ENCODE results near the gene PYGL.

Gene PYGL

GRCh38 chr14:50887476-50887875, 56.8 kb downstream of the PYGL start:
- POLR2A ChIA-PET = no interaction called here
- Histone ChIP-seq H3K9me3 (ENCODE audit: control insufficient read depth, insufficient read depth, low read depth, low read length) (no peaks in the 10 kb centered on the region), H3K4me3 (ENCODE audit: low read depth, low read length) (no peak overlapping the region), H3K36me3 (ENCODE audit: control insufficient read depth in 2 of 2, insufficient read depth in 1 of 2, low read length in 2 of 2) (no peaks in the 10 kb centered on the region), H3K4me1 (ENCODE audit: control insufficient read depth, insufficient read depth, low read length) (no peaks in the 10 kb centered on the region), H3K27ac (ENCODE audit: extremely low read depth, low read depth, low read length) (no peak overlapping the region)
- TF ChIP-seq, protein P1, sequence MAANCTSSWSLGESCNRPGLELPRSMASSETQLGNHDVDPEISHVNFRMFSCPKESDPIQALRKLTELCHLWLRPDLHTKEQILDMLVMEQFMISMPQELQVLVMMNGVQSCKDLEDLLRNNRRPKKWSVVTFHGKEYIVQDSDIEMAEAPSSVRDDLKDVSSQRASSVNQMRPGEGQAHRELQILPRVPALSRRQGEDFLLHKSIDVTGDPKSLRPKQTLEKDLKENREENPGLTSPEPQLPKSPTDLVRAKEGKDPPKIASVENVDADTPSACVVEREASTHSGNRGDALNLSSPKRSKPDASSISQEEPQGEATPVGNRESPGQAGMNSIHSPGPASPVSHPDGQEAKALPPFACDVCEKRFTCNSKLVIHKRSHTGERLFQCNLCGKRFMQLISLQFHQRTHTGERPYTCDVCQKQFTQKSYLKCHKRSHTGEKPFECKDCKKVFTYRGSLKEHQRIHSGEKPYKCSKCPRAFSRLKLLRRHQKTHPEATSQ (tag by site-specific recombination; IDR thresholded peaks at IDR 0.05) = no peak
- TF ChIP-seq ZNF157 (tag by site-specific recombination; IDR thresholded peaks at IDR 0.05) = no peak
- no peak for TF ChIP-seq SETDB1 (IDR thresholded peaks at IDR 0.05; ENCODE audit: insufficient read length, low read length)
- TF ChIP-seq, protein P2, sequence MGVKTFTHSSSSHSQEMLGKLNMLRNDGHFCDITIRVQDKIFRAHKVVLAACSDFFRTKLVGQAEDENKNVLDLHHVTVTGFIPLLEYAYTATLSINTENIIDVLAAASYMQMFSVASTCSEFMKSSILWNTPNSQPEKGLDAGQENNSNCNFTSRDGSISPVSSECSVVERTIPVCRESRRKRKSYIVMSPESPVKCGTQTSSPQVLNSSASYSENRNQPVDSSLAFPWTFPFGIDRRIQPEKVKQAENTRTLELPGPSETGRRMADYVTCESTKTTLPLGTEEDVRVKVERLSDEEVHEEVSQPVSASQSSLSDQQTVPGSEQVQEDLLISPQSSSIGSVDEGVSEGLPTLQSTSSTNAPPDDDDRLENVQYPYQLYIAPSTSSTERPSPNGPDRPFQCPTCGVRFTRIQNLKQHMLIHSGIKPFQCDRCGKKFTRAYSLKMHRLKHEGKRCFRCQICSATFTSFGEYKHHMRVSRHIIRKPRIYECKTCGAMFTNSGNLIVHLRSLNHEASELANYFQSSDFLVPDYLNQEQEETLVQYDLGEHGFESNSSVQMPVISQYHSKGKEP (tag by site-specific recombination; IDR thresholded peaks at IDR 0.05) = no peak
- TF ChIP-seq ZNF280C (tag by site-specific recombination; IDR thresholded peaks at IDR 0.05) = no peak
- TF ChIP-seq ZBTB7A (tag by site-specific recombination; IDR thresholded peaks at IDR 0.05; ENCODE audit: low read depth) = no peak
- no peak for TF ChIP-seq ZNF664 (tag by site-specific recombination; IDR thresholded peaks at IDR 0.05)
- TF ChIP-seq ZNF239 (tag by site-specific recombination; IDR thresholded peaks at IDR 0.05) = no peak
- no peak for TF ChIP-seq ZNF10 (tag by site-specific recombination; IDR thresholded peaks at IDR 0.05)
- CTCF ChIA-PET = interaction anchor here (0.7 kb wide), 1 partner anchor 624 kb away, joined by 3 read pairs; no protein-coding TSS in a partner anchor

- Histone ChIP-seq H3K4me3 (ENCODE audit: low read depth, low read length) (no peak overlapping the region), H3K9me3 (ENCODE audit: control insufficient read depth, insufficient read depth, low read depth, low read length) (no peaks in the 10 kb centered on the region), H3K36me3 (ENCODE audit: control insufficient read depth in 2 of 2, insufficient read depth in 1 of 2, low read length in 2 of 2) (no peaks in the 10 kb centered on the region), H3K4me1 (ENCODE audit: control insufficient read depth, insufficient read depth, low read length) (no peaks in the 10 kb centered on the region), H3K27ac (ENCODE audit: extremely low read depth, low read depth, low read length) (no peak overlapping the region)
- POLR2A ChIA-PET = no interaction called here
- CTCF ChIA-PET = interaction anchor here (0.7 kb wide), 1 partner anchor 207 kb away, joined by 4 read pairs; no protein-coding TSS in a partner anchor
- TF ChIP-seq, protein P3, sequence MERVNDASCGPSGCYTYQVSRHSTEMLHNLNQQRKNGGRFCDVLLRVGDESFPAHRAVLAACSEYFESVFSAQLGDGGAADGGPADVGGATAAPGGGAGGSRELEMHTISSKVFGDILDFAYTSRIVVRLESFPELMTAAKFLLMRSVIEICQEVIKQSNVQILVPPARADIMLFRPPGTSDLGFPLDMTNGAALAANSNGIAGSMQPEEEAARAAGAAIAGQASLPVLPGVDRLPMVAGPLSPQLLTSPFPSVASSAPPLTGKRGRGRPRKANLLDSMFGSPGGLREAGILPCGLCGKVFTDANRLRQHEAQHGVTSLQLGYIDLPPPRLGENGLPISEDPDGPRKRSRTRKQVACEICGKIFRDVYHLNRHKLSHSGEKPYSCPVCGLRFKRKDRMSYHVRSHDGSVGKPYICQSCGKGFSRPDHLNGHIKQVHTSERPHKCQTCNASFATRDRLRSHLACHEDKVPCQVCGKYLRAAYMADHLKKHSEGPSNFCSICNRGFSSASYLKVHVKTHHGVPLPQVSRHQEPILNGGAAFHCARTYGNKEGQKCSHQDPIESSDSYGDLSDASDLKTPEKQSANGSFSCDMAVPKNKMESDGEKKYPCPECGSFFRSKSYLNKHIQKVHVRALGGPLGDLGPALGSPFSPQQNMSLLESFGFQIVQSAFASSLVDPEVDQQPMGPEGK (tag by site-specific recombination; IDR thresholded peaks at IDR 0.05) = no peak
- TF ChIP-seq, protein P4, sequence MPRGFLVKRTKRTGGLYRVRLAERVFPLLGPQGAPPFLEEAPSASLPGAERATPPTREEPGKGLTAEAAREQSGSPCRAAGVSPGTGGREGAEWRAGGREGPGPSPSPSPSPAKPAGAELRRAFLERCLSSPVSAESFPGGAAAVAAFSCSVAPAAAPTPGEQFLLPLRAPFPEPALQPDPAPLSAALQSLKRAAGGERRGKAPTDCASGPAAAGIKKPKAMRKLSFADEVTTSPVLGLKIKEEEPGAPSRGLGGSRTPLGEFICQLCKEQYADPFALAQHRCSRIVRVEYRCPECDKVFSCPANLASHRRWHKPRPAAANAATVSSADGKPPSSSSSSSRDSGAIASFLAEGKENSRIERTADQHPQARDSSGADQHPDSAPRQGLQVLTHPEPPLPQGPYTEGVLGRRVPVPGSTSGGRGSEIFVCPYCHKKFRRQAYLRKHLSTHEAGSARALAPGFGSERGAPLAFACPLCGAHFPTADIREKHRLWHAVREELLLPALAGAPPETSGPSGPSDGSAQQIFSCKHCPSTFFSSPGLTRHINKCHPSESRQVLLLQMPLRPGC (tag by site-specific recombination; IDR thresholded peaks at IDR 0.05) = no peak
- no peak for TF ChIP-seq ZBTB7A (tag by site-specific recombination; IDR thresholded peaks at IDR 0.05; ENCODE audit: low read depth)
- TF ChIP-seq PRDM1 (tag by site-specific recombination; IDR thresholded peaks at IDR 0.05) = no peak
- TF ChIP-seq, protein P5, sequence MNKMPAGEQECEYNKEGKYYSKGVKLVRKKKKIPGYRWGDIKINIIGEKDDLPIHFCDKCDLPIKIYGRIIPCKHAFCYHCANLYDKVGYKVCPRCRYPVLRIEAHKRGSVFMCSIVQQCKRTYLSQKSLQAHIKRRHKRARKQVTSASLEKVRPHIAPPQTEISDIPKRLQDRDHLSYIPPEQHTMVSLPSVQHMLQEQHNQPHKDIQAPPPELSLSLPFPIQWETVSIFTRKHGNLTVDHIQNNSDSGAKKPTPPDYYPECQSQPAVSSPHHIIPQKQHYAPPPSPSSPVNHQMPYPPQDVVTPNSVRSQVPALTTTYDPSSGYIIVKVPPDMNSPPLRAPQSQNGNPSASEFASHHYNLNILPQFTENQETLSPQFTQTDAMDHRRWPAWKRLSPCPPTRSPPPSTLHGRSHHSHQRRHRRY (tag by site-specific recombination; IDR thresholded peaks at IDR 0.05) = no peak
- TF ChIP-seq ZNF350 (tag by site-specific recombination; IDR thresholded peaks at IDR 0.05) = no peak
- no peak for TF ChIP-seq BCL11B (tag by site-specific recombination; IDR thresholded peaks at IDR 0.05; ENCODE audit: low read depth)
- TF ChIP-seq ZNF747 (tag by site-specific recombination; IDR thresholded peaks at IDR 0.05) = no peak
- no peak for TF ChIP-seq ZNF837 (tag by site-specific recombination; IDR thresholded peaks at IDR 0.05)
- TF ChIP-seq ZNF10 (tag by site-specific recombination; IDR thresholded peaks at IDR 0.05) = no peak
- TF ChIP-seq ZNF362 (tag by site-specific recombination; IDR thresholded peaks at IDR 0.05) = no peak
- no peak for TF ChIP-seq WT1 (tag by site-specific recombination; IDR thresholded peaks at IDR 0.05)
- no peak for TF ChIP-seq ZNF404 (tag by site-specific recombination; IDR thresholded peaks at IDR 0.05)
- TF ChIP-seq EGR2 (tag by site-specific recombination; IDR thresholded peaks at IDR 0.05; ENCODE audit: low read depth) = no peak
- no peak for TF ChIP-seq ZNF23 (tag by site-specific recombination; IDR thresholded peaks at IDR 0.05; ENCODE audit: borderline replicate concordance)
- no peak for TF ChIP-seq HOXA7 (CRISPR knock-in tag; IDR thresholded peaks at IDR 0.05; ENCODE audit: borderline replicate concordance)
These were observed 60.5 kb downstream of the PYGL start for GRCh38 chr14:50883827-50884197.
